ENCODE measurements around the gene STX5.
"Not testable (repeated sequence)": the region's sequence is repeated elsewhere in the genome, so short reads cannot be mapped to it uniquely, and the experiment has no call there.

The STX5 gene, protein sequence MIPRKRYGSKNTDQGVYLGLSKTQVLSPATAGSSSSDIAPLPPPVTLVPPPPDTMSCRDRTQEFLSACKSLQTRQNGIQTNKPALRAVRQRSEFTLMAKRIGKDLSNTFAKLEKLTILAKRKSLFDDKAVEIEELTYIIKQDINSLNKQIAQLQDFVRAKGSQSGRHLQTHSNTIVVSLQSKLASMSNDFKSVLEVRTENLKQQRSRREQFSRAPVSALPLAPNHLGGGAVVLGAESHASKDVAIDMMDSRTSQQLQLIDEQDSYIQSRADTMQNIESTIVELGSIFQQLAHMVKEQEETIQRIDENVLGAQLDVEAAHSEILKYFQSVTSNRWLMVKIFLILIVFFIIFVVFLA

GRCh38 chr11:62831520-62832335 lies at the start of gene STX5:
Gene STX5, minus strand, starts transcription at chr11:62832051. Its CDS starts 808 bp downstream, at chr11:62831243.
- peak; percentile 99 for DNase-seq (ENCODE audit: low read depth in 2 of 2)

DNA sequence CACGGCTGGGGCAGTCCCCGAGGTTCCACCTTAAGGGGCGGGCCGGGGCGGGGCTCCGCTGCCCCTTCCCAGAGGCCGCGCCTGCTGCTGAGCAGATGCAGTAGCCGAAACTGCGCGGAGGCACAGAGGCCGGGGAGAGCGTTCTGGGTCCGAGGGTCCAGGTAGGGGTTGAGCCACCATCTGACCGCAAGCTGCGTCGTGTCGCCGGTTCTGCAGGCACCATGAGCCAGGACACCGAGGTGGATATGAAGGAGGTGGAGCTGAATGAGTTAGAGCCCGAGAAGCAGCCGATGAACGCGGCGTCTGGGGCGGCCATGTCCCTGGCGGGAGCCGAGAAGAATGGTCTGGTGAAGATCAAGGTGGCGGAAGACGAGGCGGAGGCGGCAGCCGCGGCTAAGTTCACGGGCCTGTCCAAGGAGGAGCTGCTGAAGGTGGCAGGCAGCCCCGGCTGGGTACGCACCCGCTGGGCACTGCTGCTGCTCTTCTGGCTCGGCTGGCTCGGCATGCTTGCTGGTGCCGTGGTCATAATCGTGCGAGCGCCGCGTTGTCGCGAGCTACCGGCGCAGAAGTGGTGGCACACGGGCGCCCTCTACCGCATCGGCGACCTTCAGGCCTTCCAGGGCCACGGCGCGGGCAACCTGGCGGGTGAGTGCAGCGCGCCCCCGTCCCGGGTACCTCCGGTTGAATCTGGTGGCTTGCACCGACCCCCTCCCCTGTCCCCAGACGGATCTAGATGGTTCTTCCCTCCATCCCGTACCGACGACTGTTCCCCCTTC lies 49.1 kb upstream of the STX5 start, which contains the start of gene SLC3A2:
TSS of gene SLC3A2 (plus strand) at position 94 of the 776 bp plus-strand sequence. CDS start at position 222, 128 bp downstream.
- DNase-seq (ENCODE audit: low read depth in 2 of 2) = peak; percentile 78 to 82

GRCh38 chr11:62880231-62880802 lies 48.5 kb upstream of the STX5 start:
- DNase-seq (ENCODE audit: low read depth in 2 of 2) = peak; percentile 32 to 36

- DNase-seq (ENCODE audit: low read depth in 2 of 2) = no peak
Observed at GRCh38 chr11:62879235-62879978, 47.6 kb upstream of the STX5 start.

- no peak for DNase-seq (ENCODE audit: low read depth in 2 of 2)
Observed at GRCh38 chr11:62876712-62877111, 44.9 kb upstream of the STX5 start.

DNA sequence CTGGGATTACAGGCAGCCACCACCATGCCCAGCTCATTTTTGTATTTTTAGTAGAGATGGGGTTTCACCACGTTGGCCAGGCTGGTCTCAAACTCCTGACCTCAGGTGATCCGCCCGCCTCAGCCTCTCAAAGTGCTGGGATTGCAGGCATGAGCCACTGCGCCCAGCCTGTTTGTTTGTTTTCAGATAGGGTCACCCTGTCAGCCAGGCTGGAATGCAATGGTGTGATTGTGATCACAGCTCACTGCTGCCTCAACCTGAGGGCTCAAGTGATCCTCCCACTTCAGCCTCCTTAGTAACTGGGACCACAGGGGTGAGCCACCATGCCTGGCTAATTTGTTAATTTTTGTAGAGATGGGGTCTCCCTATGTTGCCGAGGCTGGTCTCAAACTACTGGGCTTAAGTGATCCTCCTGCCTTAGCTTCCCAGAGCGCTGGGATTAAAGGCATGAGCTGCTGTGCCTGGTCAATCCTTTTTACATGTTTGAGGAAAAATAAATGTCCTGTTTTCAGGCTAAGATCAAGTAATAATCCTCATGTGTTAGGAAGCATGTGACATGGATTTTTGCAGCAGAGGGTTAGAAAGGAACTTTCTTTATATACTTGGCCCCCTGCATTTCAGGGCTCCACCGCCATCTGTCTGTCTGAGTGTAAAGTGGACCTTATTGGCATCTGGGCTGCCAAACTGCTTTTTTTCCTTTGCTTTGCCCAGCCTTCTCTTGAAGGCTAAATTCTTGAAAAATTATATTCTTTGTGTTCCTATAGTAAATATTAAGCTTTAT lies 44.0 kb upstream of the STX5 start:
- no peak for DNase-seq (ENCODE audit: low read depth in 2 of 2)

- DNase-seq (ENCODE audit: low read depth in 2 of 2) = no peak
Observed at GRCh38 chr11:62874851-62875250, 43.0 kb upstream of the STX5 start.

DNA sequence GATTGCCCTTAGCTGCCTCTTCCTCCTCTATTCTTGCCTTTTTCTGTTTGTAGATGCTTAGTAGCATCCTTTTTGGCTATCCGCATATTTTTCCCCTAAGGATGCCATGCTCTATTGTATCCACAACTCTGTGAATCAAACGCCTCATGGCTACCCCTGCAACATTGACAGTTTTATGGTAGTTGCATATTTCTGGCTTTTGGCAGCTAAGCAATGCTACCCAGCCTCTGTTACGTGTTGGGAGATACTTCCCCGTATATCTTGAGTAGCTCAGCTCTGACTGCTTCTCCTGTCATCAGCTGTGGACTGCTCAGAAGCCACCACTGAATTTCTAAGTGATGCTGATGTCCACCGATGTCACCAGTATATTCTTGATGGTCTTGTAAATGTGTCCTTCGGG lies 33.8 kb upstream of the STX5 start:
- no peak for DNase-seq (ENCODE audit: low read depth in 2 of 2)

- no peak for DNase-seq (ENCODE audit: low read depth in 2 of 2)
Observed at GRCh38 chr11:62863687-62864335, 32.0 kb upstream of the STX5 start.

- DNase-seq (ENCODE audit: low read depth in 2 of 2) = not testable (repeated sequence)
Observed at GRCh38 chr11:62861564-62862192, 29.8 kb upstream of the STX5 start.

GRCh38 chr11:62860835-62861563 lies 29.1 kb upstream of the STX5 start:
- no peak for DNase-seq (ENCODE audit: low read depth in 2 of 2)

DNA sequence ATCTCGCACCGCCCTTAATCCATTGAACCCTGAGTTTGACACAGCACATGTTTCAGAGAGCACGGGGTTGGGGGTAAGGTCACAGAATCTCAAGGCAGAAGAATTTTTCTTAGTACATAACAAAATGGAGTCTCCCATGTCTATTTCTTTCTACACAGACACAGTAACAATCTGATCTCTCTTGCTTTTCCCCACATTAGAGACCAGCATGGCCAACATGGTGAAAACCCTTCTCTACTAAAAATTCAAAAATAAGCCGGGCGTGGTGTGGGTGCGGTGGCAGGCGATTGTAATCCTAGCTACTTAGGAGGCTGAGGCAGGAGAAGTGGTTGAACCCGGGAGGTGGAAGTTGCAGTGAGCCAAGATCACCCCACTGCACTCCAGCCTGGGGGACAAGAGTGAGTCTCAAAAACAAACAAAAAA lies 27.4 kb upstream of the STX5 start:
- not testable (repeated sequence) for DNase-seq (ENCODE audit: low read depth in 2 of 2)

GRCh38 chr11:62858201-62858600 lies 26.4 kb upstream of the STX5 start:
- DNase-seq (ENCODE audit: low read depth in 2 of 2) = no peak

DNA sequence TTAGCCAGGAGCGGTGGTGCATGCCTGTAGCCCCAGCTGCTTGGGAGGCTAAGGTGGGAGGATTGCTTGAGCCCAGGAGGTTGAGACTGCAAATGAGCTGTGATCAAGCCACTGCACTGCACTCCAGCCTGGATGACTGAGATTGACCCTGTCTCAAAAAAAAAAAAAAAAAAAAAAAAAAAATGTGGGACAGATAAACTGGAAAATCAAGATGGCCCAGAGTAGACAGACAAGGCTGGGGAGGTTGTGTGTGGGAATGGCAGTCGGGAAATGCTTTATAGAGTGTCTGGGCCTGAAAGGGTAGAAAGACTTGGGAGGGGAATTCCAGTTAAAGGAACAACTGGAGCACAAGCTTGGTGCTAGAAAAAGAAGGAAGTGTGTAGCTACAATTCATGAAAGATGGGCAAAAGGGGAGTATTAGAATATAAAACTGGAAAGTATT lies 25.7 kb upstream of the STX5 start:
- no peak for DNase-seq (ENCODE audit: low read depth in 2 of 2)

- no peak for DNase-seq (ENCODE audit: low read depth in 2 of 2)
Observed at GRCh38 chr11:62856333-62856895, 24.6 kb upstream of the STX5 start.

GRCh38 chr11:62855571-62856332 lies 23.9 kb upstream of the STX5 start:
- DNase-seq (ENCODE audit: low read depth in 2 of 2) = peak; percentile 95 to 98

Data from stimulated activated CD8-positive, alpha-beta memory T cell treated with anti-CD3 and anti-CD28 coated beads, Interleukin-2, amount 100 ng/mL, for 48 hours (primary cell).